ENCODE data around the gene RGS9.

DNA sequence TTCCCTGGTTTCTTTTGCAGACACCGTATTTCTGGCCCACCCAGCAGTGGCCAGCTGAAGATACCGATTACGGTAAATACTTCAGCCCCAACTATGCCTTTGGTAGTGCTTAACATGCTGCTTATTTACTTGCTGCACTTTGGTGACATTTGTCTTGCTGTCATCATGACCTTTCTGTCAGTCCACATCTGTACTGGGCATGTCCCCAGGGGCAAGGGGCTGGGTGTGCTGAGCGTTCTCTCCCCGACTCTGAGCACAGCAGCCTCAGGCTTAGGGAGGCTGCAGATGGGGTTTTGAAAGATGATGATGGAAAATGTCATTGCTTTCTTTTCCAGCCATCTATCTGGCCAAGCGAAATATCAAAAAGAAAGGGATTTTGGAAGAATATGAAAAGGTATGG, 23.3 kb downstream of the RGS9 start:
- TF ChIP-seq, protein P1, sequence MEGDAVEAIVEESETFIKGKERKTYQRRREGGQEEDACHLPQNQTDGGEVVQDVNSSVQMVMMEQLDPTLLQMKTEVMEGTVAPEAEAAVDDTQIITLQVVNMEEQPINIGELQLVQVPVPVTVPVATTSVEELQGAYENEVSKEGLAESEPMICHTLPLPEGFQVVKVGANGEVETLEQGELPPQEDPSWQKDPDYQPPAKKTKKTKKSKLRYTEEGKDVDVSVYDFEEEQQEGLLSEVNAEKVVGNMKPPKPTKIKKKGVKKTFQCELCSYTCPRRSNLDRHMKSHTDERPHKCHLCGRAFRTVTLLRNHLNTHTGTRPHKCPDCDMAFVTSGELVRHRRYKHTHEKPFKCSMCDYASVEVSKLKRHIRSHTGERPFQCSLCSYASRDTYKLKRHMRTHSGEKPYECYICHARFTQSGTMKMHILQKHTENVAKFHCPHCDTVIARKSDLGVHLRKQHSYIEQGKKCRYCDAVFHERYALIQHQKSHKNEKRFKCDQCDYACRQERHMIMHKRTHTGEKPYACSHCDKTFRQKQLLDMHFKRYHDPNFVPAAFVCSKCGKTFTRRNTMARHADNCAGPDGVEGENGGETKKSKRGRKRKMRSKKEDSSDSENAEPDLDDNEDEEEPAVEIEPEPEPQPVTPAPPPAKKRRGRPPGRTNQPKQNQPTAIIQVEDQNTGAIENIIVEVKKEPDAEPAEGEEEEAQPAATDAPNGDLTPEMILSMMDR (conservative IDR thresholded peaks at IDR 0.05 in 1 of 2, IDR thresholded peaks at IDR 0.05 in 1 of 2; ENCODE audit: low read depth in 1 of 2, low read length in 2 of 2), result no peak
- no peak for TF ChIP-seq EZH2 (IDR thresholded peaks at IDR 0.05; ENCODE audit: low read length, missing control alignments)

Measured in fibroblast of lung (primary cell).